ENCODE results near the gene CALHM1. TPM values are rescaled to one million over a fixed set of nuclear protein-coding genes. Genes with fewer than 3 reads are reported as not detected.
"Not testable (repeated sequence)": the region's sequence is repeated elsewhere in the genome, so short reads cannot be mapped to it uniquely, and the experiment has no call there.

Gene CALHM1
- total and polyA plus RNA-seq, 7 experiments from 2014 or later: not detected

GRCh38 chr10:103417148-103417469, 41.6 kb downstream of the CALHM1 start:
- H3K4me3 ChIP-seq (ENCODE audit: low read length); H3K4me1 ChIP-seq (ENCODE audit: control insufficient read depth in 2 of 2, insufficient read depth in 2 of 2, low read length in 2 of 2); H3K9me3 Mint-ChIP-seq; H3K27ac Mint-ChIP-seq; H3K27ac ChIP-seq (ENCODE audit: low read depth, low read length); H3K9me3 ChIP-seq (ENCODE audit: control insufficient read depth in 2 of 3, low read length in 3 of 3); ATAC-seq; H3K27me3 Mint-ChIP-seq; H3K27me3 ChIP-seq (ENCODE audit: control insufficient read depth in 2 of 2, insufficient read depth in 2 of 2, low read length in 2 of 2); H3K4me1 Mint-ChIP-seq; H3K4me3 Mint-ChIP-seq; DNase-seq: not testable (repeated sequence)
- peaks cover 48 to 94% (median 49%) of the 10 kb centered on the region in 3 experiments for H3K36me3 ChIP-seq (ENCODE audit: control insufficient read depth in 2 of 3, insufficient read depth in 3 of 3, low read length in 3 of 3)
- ChIA-PET POLR2A (interaction anchor here (0.6 to 0.8 kb wide), 2 partner anchors 77 to 129 kb away, joined by 3 read pairs; no protein-coding TSS in a partner anchor), CTCF (interaction anchor here (0.7 to 7.0 kb wide), 11 partner anchors 10 to 82 kb away, joined by 3 to 99 read pairs (median 4); partner anchors contain the start of genes CALHM2 and NEURL1)
- peaks cover 27 to 69% (median 50%) of the 10 kb centered on the region in 5 donors for H3K36me3 Mint-ChIP-seq
- intact Hi-C loops (cut with micrococcal nuclease): loop anchor here (1.0 to 5.0 kb wide), 5 partner anchors 35 to 269 kb away; partner anchors contain the start of gene CALHM2 (in 1 of the 2)

- no peak overlapping the region for H3K4me3 ChIP-seq (ENCODE audit: low read length)
- Mint-ChIP-seq H3K36me3 (peaks cover 27 to 69% (median 50%) of the 10 kb centered on the region in 5 donors), H3K4me3 (no peak overlapping the region), H3K4me1 (peaks cover 0 to 6% (median 0%) of the 10 kb centered on the region in 7 donors), H3K27me3 (no peaks in the 10 kb centered on the region), H3K9me3 (no peaks in the 10 kb centered on the region), H3K27ac (no peak overlapping the region)
- ATAC-seq (peak; percentile 64), DNase-seq (peak; percentile 29 to 62 (median 52))
- intact Hi-C loops (cut with micrococcal nuclease): loop anchor here (1.0 to 5.0 kb wide), 5 partner anchors 36 to 270 kb away; partner anchors contain the start of gene CALHM2 (in 1 of the 2)
- H3K9me3 ChIP-seq (ENCODE audit: control insufficient read depth in 2 of 3, low read length in 3 of 3): no peaks in the 10 kb centered on the region
- H3K27me3 ChIP-seq (ENCODE audit: control insufficient read depth in 2 of 2, insufficient read depth in 2 of 2, low read length in 2 of 2): no peaks in the 10 kb centered on the region
- ChIA-PET POLR2A (interaction anchor here (0.5 to 0.9 kb wide), 3 partner anchors 69 to 78 kb away, joined by 3 to 4 read pairs (median 3); no protein-coding TSS in a partner anchor), CTCF (interaction anchor here (0.7 to 7.0 kb wide), 12 partner anchors 10 to 82 kb away, joined by 3 to 99 read pairs (median 4); partner anchors contain the start of genes CALHM2 and NEURL1)
- no peak overlapping the region for H3K27ac ChIP-seq (ENCODE audit: low read depth, low read length)
- peaks cover 48 to 96% (median 49%) of the 10 kb centered on the region in 3 experiments for H3K36me3 ChIP-seq (ENCODE audit: control insufficient read depth in 2 of 3, insufficient read depth in 3 of 3, low read length in 3 of 3)
- no peaks in the 10 kb centered on the region for H3K4me1 ChIP-seq (ENCODE audit: control insufficient read depth in 2 of 2, insufficient read depth in 2 of 2, low read length in 2 of 2)
Measured at GRCh38 chr10:103416436-103417147, 42.1 kb downstream of the CALHM1 start.

GRCh38 chr10:103415581-103415980, 43.1 kb downstream of the CALHM1 start:
- Histone ChIP-seq H3K27ac (ENCODE audit: low read depth, low read length) (no peak overlapping the region), H3K36me3 (ENCODE audit: control insufficient read depth in 2 of 3, insufficient read depth in 3 of 3, low read length in 3 of 3) (peaks cover 48 to 91% (median 49%) of the 10 kb centered on the region in 3 experiments), H3K4me1 (ENCODE audit: control insufficient read depth in 2 of 2, insufficient read depth in 2 of 2, low read length in 2 of 2) (no peaks in the 10 kb centered on the region), H3K9me3 (ENCODE audit: control insufficient read depth in 2 of 3, low read length in 3 of 3) (no peaks in the 10 kb centered on the region), H3K4me3 (ENCODE audit: low read length) (no peak overlapping the region), H3K27me3 (ENCODE audit: control insufficient read depth in 2 of 2, insufficient read depth in 2 of 2, low read length in 2 of 2) (no peaks in the 10 kb centered on the region)
- intact Hi-C loops (cut with micrococcal nuclease): loop anchor here in 1 of 2 donors (5.0 kb wide), 1 partner anchor 37 kb away; the partner anchor contains the start of gene CALHM2
- CTCF ChIA-PET: interaction anchor here (0.6 to 7.0 kb wide), 11 partner anchors 15 to 78 kb away, joined by 3 to 99 read pairs (median 4); partner anchors contain the start of genes CALHM2, CALHM3 and NEURL1
- H3K36me3 Mint-ChIP-seq: peaks cover 24 to 64% (median 46%) of the 10 kb centered on the region in 5 donors
- H3K27ac Mint-ChIP-seq: no peak overlapping the region
- ATAC-seq (no peak), DNase-seq (no peak)
- H3K27me3 Mint-ChIP-seq: no peaks in the 10 kb centered on the region
- POLR2A ChIA-PET: interaction anchor here (0.5 to 0.9 kb wide), 2 partner anchors 70 to 73 kb away, joined by 3 to 4 read pairs; no protein-coding TSS in a partner anchor
- H3K4me3 Mint-ChIP-seq: no peak overlapping the region
- H3K4me1 Mint-ChIP-seq: peaks cover 0 to 6% (median 0%) of the 10 kb centered on the region in 7 donors
- no peaks in the 10 kb centered on the region for H3K9me3 Mint-ChIP-seq

- Histone ChIP-seq H3K27ac (ENCODE audit: low read depth, low read length) (no peak overlapping the region), H3K27me3 (ENCODE audit: control insufficient read depth in 2 of 2, insufficient read depth in 2 of 2, low read length in 2 of 2) (no peaks in the 10 kb centered on the region), H3K4me1 (ENCODE audit: control insufficient read depth in 2 of 2, insufficient read depth in 2 of 2, low read length in 2 of 2) (no peaks in the 10 kb centered on the region), H3K36me3 (ENCODE audit: control insufficient read depth in 2 of 3, insufficient read depth in 3 of 3, low read length in 3 of 3) (peaks cover 35 to 86% (median 38%) of the 10 kb centered on the region in 3 experiments), H3K9me3 (ENCODE audit: control insufficient read depth in 2 of 3, low read length in 3 of 3) (no peaks in the 10 kb centered on the region), H3K4me3 (ENCODE audit: low read length) (no peak overlapping the region)
- H3K9me3 Mint-ChIP-seq: no peaks in the 10 kb centered on the region
- H3K4me1 Mint-ChIP-seq: peaks cover 0 to 6% (median 0%) of the 10 kb centered on the region in 7 donors
- no peaks in the 10 kb centered on the region for H3K27me3 Mint-ChIP-seq
- peaks cover 28 to 59% (median 46%) of the 10 kb centered on the region in 5 donors for H3K36me3 Mint-ChIP-seq
- no peak for ATAC-seq
- H3K27ac Mint-ChIP-seq: no peak overlapping the region
- POLR2A ChIA-PET: interaction anchor here (1.0 kb wide), 1 partner anchor 46 kb away, joined by 4 read pairs; no protein-coding TSS in a partner anchor
- DNase-seq: no peak
- intact Hi-C loops (cut with micrococcal nuclease): no loop called here
- H3K4me3 Mint-ChIP-seq: no peak overlapping the region
- CTCF ChIA-PET: interaction anchor here (7.0 kb wide), 1 partner anchor 72 kb away, joined by 99 read pairs; no protein-coding TSS in a partner anchor
Measured at GRCh38 chr10:103413564-103413963, 45.1 kb downstream of the CALHM1 start.

Other genes with a start within 250 kb of the CALHM1 start
- gene RPEL1, start 213.0 kb downstream of the CALHM1 start, total RNA-seq: not detected
- not detected for gene RPEL1, start 213.0 kb downstream of the CALHM1 start, polyA plus RNA-seq
- gene INA, start 181.8 kb downstream of the CALHM1 start, total RNA-seq: under 1 TPM in 1 of 5 experiments, not detected in 4; 0.31 TPM
- gene INA, start 181.8 kb downstream of the CALHM1 start, polyA plus RNA-seq: not detected
- 10 to 100 TPM in 1 of 5 experiments, 1 to 10 TPM in 4; 4.3 to 12.0 (median 6.6) TPM for gene PCGF6, start 107.8 kb downstream of the CALHM1 start, total RNA-seq
- 1 to 10 TPM; 6.8 to 7.9 TPM for gene PCGF6, start 107.8 kb downstream of the CALHM1 start, polyA plus RNA-seq
- gene TAF5, start 90.9 kb downstream of the CALHM1 start, total RNA-seq: 1 to 10 TPM; 4.7 to 8.9 (median 7.1) TPM
- gene TAF5, start 90.9 kb downstream of the CALHM1 start, polyA plus RNA-seq: 1 to 10 TPM; 2.4 to 4.4 TPM
- gene ATP5MK, start 62.4 kb downstream of the CALHM1 start, total RNA-seq: 100 to 1,000 TPM; 106 to 334 (median 120) TPM
- gene ATP5MK, start 62.4 kb downstream of the CALHM1 start, polyA plus RNA-seq: 100 to 1,000 TPM; 339 to 525 TPM
- gene PDCD11, start 62.3 kb downstream of the CALHM1 start, total RNA-seq: 10 to 100 TPM; 28.8 to 56.3 (median 38.8) TPM
- gene PDCD11, start 62.3 kb downstream of the CALHM1 start, polyA plus RNA-seq: 10 to 100 TPM in 1 of 2 donors, 1 to 10 TPM in 1; 7.5 to 15.9 TPM
- 10 to 100 TPM in 4 of 5 experiments, 1 to 10 TPM in 1; 3.4 to 67.2 (median 19.3) TPM for gene CALHM2, start 6.5 kb downstream of the CALHM1 start, total RNA-seq
- 1 to 10 TPM; 2.0 to 6.4 TPM for gene CALHM2, start 6.5 kb downstream of the CALHM1 start, polyA plus RNA-seq
- gene CALHM3, start 20.3 kb upstream of the CALHM1 start, total RNA-seq: not detected
- not detected for gene CALHM3, start 20.3 kb upstream of the CALHM1 start, polyA plus RNA-seq
- gene NEURL1, start 34.8 kb upstream of the CALHM1 start, total RNA-seq: 1 to 10 TPM in 3 of 5 experiments, under 1 TPM in 2; 0.81 to 9.2 (median 1.1) TPM
- gene NEURL1, start 34.8 kb upstream of the CALHM1 start, polyA plus RNA-seq: 1 to 10 TPM in 1 of 2 donors, under 1 TPM in 1; 0.76 to 1.1 TPM

All from naive thymus-derived CD4-positive, alpha-beta T cell (primary cell).